Measurements from ENCODE around the gene FBXW8. TPM values are rescaled to one million over a fixed set of nuclear protein-coding genes. Genes with fewer than 3 reads are reported as not detected.
A peak's percentile ranks its signal among the peaks of the same experiment; 100 is the strongest.

FBXW8 gene
- polyA plus RNA-seq, 3 donors: 2.0 to 5.2 (median 2.7) TPM

GRCh38 chr12:117069926-117070900 is 159.5 kb downstream of the FBXW8 start:
- no peaks in the 10 kb centered on the region for H3K27me3 ChIP-seq (ENCODE audit: control insufficient read depth in 2 of 2, insufficient read depth in 2 of 2, low read length in 2 of 2)
- H3K4me3 ChIP-seq (replicated peaks in 1 of 3; ENCODE audit: low read depth in 2 of 3, low read length in 3 of 3): peak overlapping the region in 1 of 3 experiments; percentile 47
- peak overlapping the region; percentile 84 to 95 for H3K27ac ChIP-seq (ENCODE audit: low read depth in 1 of 2, low read length in 2 of 2)
- peak overlapping the region; percentile 65 for H3K9ac ChIP-seq (ENCODE audit: insufficient read depth, low read length, poor library complexity, severe bottlenecking)
- no peaks in the 10 kb centered on the region for H4K20me1 ChIP-seq (ENCODE audit: insufficient read depth, low read length)
- intact Hi-C loops (cut with micrococcal nuclease): no loop called here
- Mint-ChIP-seq H3K4me3 (peak overlapping the region; percentile 6 to 69), H3K27me3 (ENCODE audit: low read depth in 3 of 3) (peaks cover 0 to 2% (median 1%) of the 10 kb centered on the region in 3 donors), H3K4me1 (peaks cover 68% of the 10 kb centered on the region), H3K27ac (peak overlapping the region; percentile 90 to 97 (median 96)), H3K36me3 (peaks cover 14 to 53% of the 10 kb centered on the region in 2 donors), H3K9me3 (no peaks in the 10 kb centered on the region)
- H3K36me3 ChIP-seq (replicated peaks in 1 of 2; ENCODE audit: control insufficient read depth in 1 of 2, insufficient read depth in 2 of 2, low read length in 2 of 2): peaks cover 0 to 37% of the 10 kb centered on the region in 2 donors
- H2AFZ ChIP-seq (ENCODE audit: insufficient read depth, low read depth, low read length, poor library complexity, severe bottlenecking): peak overlapping the region; percentile 59
- H3K79me2 ChIP-seq (ENCODE audit: insufficient read depth, low read length): peaks cover 43% of the 10 kb centered on the region
- 12% methylated on average over 5 of the region's 14 CpGs for WGBS (ENCODE audit: insufficient coverage)
- TF ChIP-seq CTCF (IDR thresholded peaks at IDR 0.05): no peak
- H3K9me3 ChIP-seq (replicated peaks in 1 of 2; ENCODE audit: control insufficient read depth in 1 of 2, insufficient read depth in 1 of 2, low read length in 2 of 2): no peaks in the 10 kb centered on the region
- DNase-seq: peak; percentile 73 to 83 (median 81)
- H3K4me1 ChIP-seq (ENCODE audit: control insufficient read depth in 1 of 2, insufficient read depth in 2 of 2, low read length in 2 of 2): peaks cover 66 to 68% of the 10 kb centered on the region in 2 donors
- H3K4me2 ChIP-seq (replicated peaks; ENCODE audit: extremely low read depth, low read length, poor library complexity, severe bottlenecking): peak overlapping the region; percentile 53

- no peak for TF ChIP-seq CTCF (IDR thresholded peaks at IDR 0.05)
- Histone ChIP-seq H3K9me3 (replicated peaks in 1 of 2; ENCODE audit: control insufficient read depth in 1 of 2, insufficient read depth in 1 of 2, low read length in 2 of 2) (no peaks in the 10 kb centered on the region), H3K36me3 (replicated peaks in 1 of 2; ENCODE audit: control insufficient read depth in 1 of 2, insufficient read depth in 2 of 2, low read length in 2 of 2) (peaks cover 0 to 39% of the 10 kb centered on the region in 2 donors), H3K27ac (ENCODE audit: low read depth in 1 of 2, low read length in 2 of 2) (peak overlapping the region; percentile 84 to 95), H3K4me3 (replicated peaks in 1 of 3; ENCODE audit: low read depth in 2 of 3, low read length in 3 of 3) (peak overlapping the region in 1 of 3 experiments; percentile 47), H2AFZ (ENCODE audit: insufficient read depth, low read depth, low read length, poor library complexity, severe bottlenecking) (no peak overlapping the region), H4K20me1 (ENCODE audit: insufficient read depth, low read length) (no peaks in the 10 kb centered on the region), H3K4me1 (ENCODE audit: control insufficient read depth in 1 of 2, insufficient read depth in 2 of 2, low read length in 2 of 2) (peaks cover 58 to 60% of the 10 kb centered on the region in 2 donors), H3K79me2 (ENCODE audit: insufficient read depth, low read length) (peaks cover 40% of the 10 kb centered on the region), H3K4me2 (replicated peaks; ENCODE audit: extremely low read depth, low read length, poor library complexity, severe bottlenecking) (no peak overlapping the region), H3K27me3 (ENCODE audit: control insufficient read depth in 2 of 2, insufficient read depth in 2 of 2, low read length in 2 of 2) (no peaks in the 10 kb centered on the region), H3K9ac (ENCODE audit: insufficient read depth, low read length, poor library complexity, severe bottlenecking) (no peak overlapping the region)
- Mint-ChIP-seq H3K4me1 (peaks cover 61% of the 10 kb centered on the region), H3K27ac (peak overlapping the region; percentile 90 to 97 (median 96)), H3K9me3 (no peaks in the 10 kb centered on the region), H3K36me3 (peaks cover 15 to 52% of the 10 kb centered on the region in 2 donors), H3K4me3 (no peak overlapping the region), H3K27me3 (ENCODE audit: low read depth in 3 of 3) (peaks cover 0 to 2% (median 0%) of the 10 kb centered on the region in 3 donors)
- WGBS (ENCODE audit: insufficient coverage): 34% methylated on average over 5 of the region's 5 CpGs
- DNase-seq: peak in 1 of 3 donors; percentile 22
- intact Hi-C loops (cut with micrococcal nuclease): no loop called here
These were observed 160.3 kb downstream of the FBXW8 start for GRCh38 chr12:117071009-117071408.

Measured in CD14-positive monocyte (primary cell).